ENCODE results near the gene DKC1. TPM values are rescaled to one million over a fixed set of nuclear protein-coding genes. Genes with fewer than 3 reads are reported as not detected.
A peak's percentile ranks its signal among the peaks of the same experiment; 100 is the strongest.

Gene DKC1
- polyA plus RNA-seq = 10 to 100 TPM; 22.3 to 43.0 TPM

DNA sequence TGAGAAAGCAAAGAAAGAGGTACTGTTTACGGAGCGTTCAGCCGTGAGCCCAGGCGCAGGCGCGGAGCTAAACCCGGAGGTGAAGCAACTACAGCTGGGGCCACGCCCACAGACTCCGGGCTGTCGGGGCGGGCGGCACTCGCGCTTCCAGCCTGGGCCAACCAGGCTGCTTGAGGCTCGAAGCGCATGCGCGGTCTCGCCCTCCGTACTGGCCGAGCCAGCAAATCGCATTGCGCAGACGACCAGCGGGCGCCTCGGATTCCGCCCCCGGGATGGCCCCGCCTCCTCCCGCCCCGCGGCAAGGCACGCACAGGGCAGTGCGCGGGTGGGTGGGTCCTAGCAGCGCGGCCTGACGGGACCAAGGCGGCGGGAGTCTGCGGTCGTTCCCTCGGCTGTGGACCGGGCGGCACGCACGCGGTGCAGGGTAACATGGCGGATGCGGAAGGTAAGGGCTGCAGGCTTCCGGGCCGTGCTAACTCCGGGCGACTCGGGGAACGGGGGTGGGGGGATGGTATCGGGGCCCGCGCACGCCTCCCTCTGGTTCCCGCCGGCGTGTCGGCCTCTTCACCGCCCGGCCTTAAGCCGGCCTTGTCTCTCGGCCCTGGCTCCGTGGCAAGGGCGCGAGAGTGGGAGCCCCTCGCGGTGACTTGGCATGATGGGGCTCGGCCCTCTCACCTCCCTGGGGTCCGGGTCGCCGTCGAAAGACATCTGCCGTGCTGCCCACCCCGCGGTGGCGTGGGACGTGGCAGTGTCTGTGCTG is at the start of gene DKC1:
DKC1 (plus strand) TSS at position 328 of the 760 bp plus-strand sequence; CDS start at position 430, 102 bp downstream.
- 0 to 33% methylated on average over 61 to 84 of the region's 84 CpGs for WGBS, 2 donors

DNA sequence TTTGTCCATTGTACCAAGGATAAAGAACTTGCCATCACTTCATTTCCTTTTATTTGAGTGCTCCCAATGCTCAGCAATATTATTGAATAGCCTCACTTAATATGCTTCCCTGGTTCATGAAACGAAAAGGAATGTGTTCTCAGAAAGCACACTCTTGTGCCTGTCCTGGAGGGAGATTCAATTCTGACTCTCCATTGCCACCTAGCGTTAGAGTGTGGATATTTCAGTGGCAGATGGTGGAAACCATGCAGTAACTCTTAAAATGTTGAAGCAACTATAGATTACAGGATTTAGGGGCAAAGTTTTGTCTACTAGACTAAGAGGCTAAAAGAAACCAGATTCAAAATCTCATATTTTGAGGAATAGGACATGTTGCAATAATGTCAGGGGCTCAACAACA is 47.7 kb upstream of the DKC1 start:
- Histone ChIP-seq H3K27ac (ENCODE audit: low read depth in 2 of 2, low read length in 1 of 2) (no peak overlapping the region), H3K4me1 (ENCODE audit: control insufficient read depth in 2 of 2, insufficient read depth in 2 of 2, low read length in 1 of 2) (no peaks in the 10 kb centered on the region), H3K27me3 (ENCODE audit: control insufficient read depth in 1 of 2, insufficient read depth in 2 of 2, low read length in 2 of 2) (peaks cover 0 to 2% of the 10 kb centered on the region in 2 donors), H3K9me3 (ENCODE audit: control insufficient read depth in 2 of 2, insufficient read depth in 1 of 2, low read depth in 1 of 2, low read length in 1 of 2) (no peaks in the 10 kb centered on the region), H3K4me3 (ENCODE audit: low read depth in 1 of 2, low read length in 2 of 2) (no peak overlapping the region), H3K36me3 (ENCODE audit: control insufficient read depth in 2 of 2, insufficient read depth in 2 of 2, low read length in 1 of 2) (no peaks in the 10 kb centered on the region)
- WGBS, 2 donors = 0 to 6% methylated on average over 2 of the region's 2 CpGs

More for the DNA sequence above, at the start of gene DKC1:
- Histone ChIP-seq H3K4me1 (ENCODE audit: control insufficient read depth in 2 of 2, insufficient read depth in 2 of 2, low read length in 1 of 2) (peaks cover 2 to 3% of the 10 kb centered on the region in 2 donors), H3K27me3 (ENCODE audit: control insufficient read depth in 1 of 2, insufficient read depth in 2 of 2, low read length in 2 of 2) (peaks cover 0 to 5% of the 10 kb centered on the region in 2 donors), H3K9me3 (ENCODE audit: control insufficient read depth in 2 of 2, insufficient read depth in 1 of 2, low read depth in 1 of 2, low read length in 1 of 2) (no peaks in the 10 kb centered on the region), H3K36me3 (ENCODE audit: control insufficient read depth in 2 of 2, insufficient read depth in 2 of 2, low read length in 1 of 2) (no peaks in the 10 kb centered on the region), H3K27ac (ENCODE audit: low read depth in 2 of 2, low read length in 1 of 2) (peak within 1 kb of the TSS; percentile 74 to 82), H3K4me3 (ENCODE audit: low read depth in 1 of 2, low read length in 2 of 2) (peak within 1 kb of the TSS; percentile 54 to 74)

DNA sequence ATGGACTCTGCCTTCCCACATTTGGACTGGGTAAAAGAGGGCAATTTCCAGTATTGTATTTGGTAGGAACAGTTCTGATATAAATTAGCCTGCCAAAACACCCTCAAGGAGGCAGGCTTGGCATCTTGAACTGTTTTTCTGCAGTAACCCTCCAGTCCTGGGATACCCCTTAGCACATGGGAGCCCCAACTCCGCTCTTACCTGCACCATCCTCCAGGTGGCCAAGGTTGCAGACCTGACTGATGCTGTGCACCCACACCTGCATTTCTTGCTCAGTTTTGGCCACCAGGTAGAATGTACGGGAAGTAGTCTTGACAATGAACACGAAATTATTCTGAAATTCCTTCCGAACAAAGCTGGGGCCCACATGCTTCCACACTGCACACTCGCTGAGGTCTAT is 46.8 kb upstream of the DKC1 start:
- Histone ChIP-seq H3K4me3 (ENCODE audit: low read depth in 1 of 2, low read length in 2 of 2) (no peak overlapping the region), H3K27ac (ENCODE audit: low read depth in 2 of 2, low read length in 1 of 2) (no peak overlapping the region), H3K27me3 (ENCODE audit: control insufficient read depth in 1 of 2, insufficient read depth in 2 of 2, low read length in 2 of 2) (no peaks in the 10 kb centered on the region), H3K9me3 (ENCODE audit: control insufficient read depth in 2 of 2, insufficient read depth in 1 of 2, low read depth in 1 of 2, low read length in 1 of 2) (no peaks in the 10 kb centered on the region), H3K4me1 (ENCODE audit: control insufficient read depth in 2 of 2, insufficient read depth in 2 of 2, low read length in 1 of 2) (no peaks in the 10 kb centered on the region), H3K36me3 (ENCODE audit: control insufficient read depth in 2 of 2, insufficient read depth in 2 of 2, low read length in 1 of 2) (no peaks in the 10 kb centered on the region)
- 84 to 89% methylated on average over 5 of the region's 5 CpGs for WGBS, 2 donors

DNA sequence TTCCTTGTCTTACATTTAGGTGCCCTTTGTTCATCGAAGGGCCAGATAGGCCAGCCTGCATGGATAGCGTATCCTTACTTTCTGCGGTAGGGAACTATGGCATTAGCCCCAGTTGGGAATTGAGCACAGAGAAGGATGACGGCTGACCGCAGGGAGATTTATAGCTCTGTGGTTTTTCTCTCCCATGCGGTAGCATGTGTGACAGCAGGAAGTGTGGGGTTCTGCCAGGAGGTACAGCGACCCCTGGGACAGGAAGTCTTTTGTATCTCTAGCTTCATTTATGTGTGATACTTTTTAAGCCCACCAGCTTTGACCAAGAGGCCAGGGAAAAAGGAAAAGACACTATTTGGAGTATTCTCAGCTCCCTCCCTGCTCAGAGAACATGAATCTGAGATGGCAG is 44.8 kb upstream of the DKC1 start:
- Histone ChIP-seq H3K9me3 (ENCODE audit: control insufficient read depth in 2 of 2, insufficient read depth in 1 of 2, low read depth in 1 of 2, low read length in 1 of 2) (no peaks in the 10 kb centered on the region), H3K27ac (ENCODE audit: low read depth in 2 of 2, low read length in 1 of 2) (no peak overlapping the region), H3K36me3 (ENCODE audit: control insufficient read depth in 2 of 2, insufficient read depth in 2 of 2, low read length in 1 of 2) (no peaks in the 10 kb centered on the region), H3K4me1 (ENCODE audit: control insufficient read depth in 2 of 2, insufficient read depth in 2 of 2, low read length in 1 of 2) (no peaks in the 10 kb centered on the region), H3K4me3 (ENCODE audit: low read depth in 1 of 2, low read length in 2 of 2) (no peak overlapping the region), H3K27me3 (ENCODE audit: control insufficient read depth in 1 of 2, insufficient read depth in 2 of 2, low read length in 2 of 2) (no peaks in the 10 kb centered on the region)
- WGBS, 2 donors = 53 to 55% methylated on average over 7 of the region's 7 CpGs

DNA sequence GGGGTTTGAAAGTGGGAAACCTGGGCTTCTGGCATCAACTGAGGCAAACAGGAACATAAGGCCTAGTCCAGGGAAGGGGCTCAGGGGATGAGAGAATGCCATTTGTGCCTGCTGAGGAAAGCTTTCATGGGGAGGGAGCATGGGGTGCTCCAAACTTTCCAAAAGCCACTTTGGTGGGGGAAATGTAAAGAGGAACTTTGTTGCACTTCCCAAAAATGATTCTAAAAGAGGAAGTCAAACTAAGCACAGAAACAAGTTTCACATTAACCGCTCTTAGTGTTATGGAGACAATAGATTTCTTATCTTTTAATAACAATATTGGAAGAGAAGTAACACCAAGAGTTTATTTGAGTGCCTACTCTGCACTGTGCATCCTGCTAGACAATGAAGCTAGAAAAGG is 44.0 kb upstream of the DKC1 start:
- 77 to 100% methylated on average over 1 of the region's 1 CpG for WGBS, 2 donors
- no peak overlapping the region for H3K4me3 ChIP-seq (ENCODE audit: low read depth in 1 of 2, low read length in 2 of 2)
- no peak overlapping the region for H3K27ac ChIP-seq (ENCODE audit: low read depth in 2 of 2, low read length in 1 of 2)
- no peaks in the 10 kb centered on the region for H3K36me3 ChIP-seq (ENCODE audit: control insufficient read depth in 2 of 2, insufficient read depth in 2 of 2, low read length in 1 of 2)
- H3K9me3 ChIP-seq (ENCODE audit: control insufficient read depth in 2 of 2, insufficient read depth in 1 of 2, low read depth in 1 of 2, low read length in 1 of 2) = no peaks in the 10 kb centered on the region
- H3K27me3 ChIP-seq (ENCODE audit: control insufficient read depth in 1 of 2, insufficient read depth in 2 of 2, low read length in 2 of 2) = no peaks in the 10 kb centered on the region
- H3K4me1 ChIP-seq (ENCODE audit: control insufficient read depth in 2 of 2, insufficient read depth in 2 of 2, low read length in 1 of 2) = no peaks in the 10 kb centered on the region

- H3K27ac ChIP-seq (ENCODE audit: low read depth in 2 of 2, low read length in 1 of 2) = no peak overlapping the region
- H3K4me1 ChIP-seq (ENCODE audit: control insufficient read depth in 2 of 2, insufficient read depth in 2 of 2, low read length in 1 of 2) = no peaks in the 10 kb centered on the region
- H3K27me3 ChIP-seq (ENCODE audit: control insufficient read depth in 1 of 2, insufficient read depth in 2 of 2, low read length in 2 of 2) = no peaks in the 10 kb centered on the region
- 56% methylated on average over 6 of the region's 6 CpGs for WGBS, 2 donors
- H3K9me3 ChIP-seq (ENCODE audit: control insufficient read depth in 2 of 2, insufficient read depth in 1 of 2, low read depth in 1 of 2, low read length in 1 of 2) = no peaks in the 10 kb centered on the region
- no peaks in the 10 kb centered on the region for H3K36me3 ChIP-seq (ENCODE audit: control insufficient read depth in 2 of 2, insufficient read depth in 2 of 2, low read length in 1 of 2)
- no peak overlapping the region for H3K4me3 ChIP-seq (ENCODE audit: low read depth in 1 of 2, low read length in 2 of 2)
Measured at GRCh38 chrX:154719132-154719675, 43.5 kb upstream of the DKC1 start.

DNA sequence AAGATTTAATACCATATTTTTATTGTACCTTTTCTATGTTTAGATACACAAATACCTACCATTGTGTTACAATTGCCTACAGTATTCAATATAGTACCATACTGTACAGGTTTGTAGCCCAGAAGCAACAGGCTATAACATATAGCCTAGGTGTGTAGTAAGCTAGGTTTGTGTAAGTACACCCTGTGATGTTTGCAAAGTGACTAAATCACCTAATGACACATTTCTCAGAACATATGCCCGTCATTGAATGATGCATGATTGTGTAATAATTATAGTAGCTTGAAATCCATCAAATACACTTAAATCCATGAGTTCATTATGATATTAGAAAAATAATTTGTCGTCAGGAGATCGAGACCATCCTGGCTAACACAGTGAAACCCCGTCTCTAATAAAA is 42.6 kb upstream of the DKC1 start:
- no peak overlapping the region for H3K27ac ChIP-seq (ENCODE audit: low read depth in 2 of 2, low read length in 1 of 2)
- 61 to 66% methylated on average over 4 of the region's 4 CpGs for WGBS, 2 donors
- no peak overlapping the region for H3K4me3 ChIP-seq (ENCODE audit: low read depth in 1 of 2, low read length in 2 of 2)

GRCh38 chrX:154721155-154721554 is 41.5 kb upstream of the DKC1 start:
- 92 to 99% methylated on average over 3 of the region's 3 CpGs for WGBS, 2 donors

More for the DNA sequence above, 42.6 kb upstream of the DKC1 start:
- no peaks in the 10 kb centered on the region for H3K27me3 ChIP-seq (ENCODE audit: control insufficient read depth in 1 of 2, insufficient read depth in 2 of 2, low read length in 2 of 2)
- no peaks in the 10 kb centered on the region for H3K36me3 ChIP-seq (ENCODE audit: control insufficient read depth in 2 of 2, insufficient read depth in 2 of 2, low read length in 1 of 2)
- H3K9me3 ChIP-seq (ENCODE audit: control insufficient read depth in 2 of 2, insufficient read depth in 1 of 2, low read depth in 1 of 2, low read length in 1 of 2) = no peaks in the 10 kb centered on the region
- H3K4me1 ChIP-seq (ENCODE audit: control insufficient read depth in 2 of 2, insufficient read depth in 2 of 2, low read length in 1 of 2) = no peaks in the 10 kb centered on the region

GRCh38 chrX:154724993-154725756 is 37.5 kb upstream of the DKC1 start:
- WGBS, 2 donors = 85 to 92% methylated on average over 2 of the region's 2 CpGs
- Histone ChIP-seq H3K36me3 (ENCODE audit: control insufficient read depth in 2 of 2, insufficient read depth in 2 of 2, low read length in 1 of 2) (no peaks in the 10 kb centered on the region), H3K9me3 (ENCODE audit: control insufficient read depth in 2 of 2, insufficient read depth in 1 of 2, low read depth in 1 of 2, low read length in 1 of 2) (no peaks in the 10 kb centered on the region), H3K27me3 (ENCODE audit: control insufficient read depth in 1 of 2, insufficient read depth in 2 of 2, low read length in 2 of 2) (no peaks in the 10 kb centered on the region), H3K4me1 (ENCODE audit: control insufficient read depth in 2 of 2, insufficient read depth in 2 of 2, low read length in 1 of 2) (peaks cover 0 to 2% of the 10 kb centered on the region in 2 donors), H3K4me3 (ENCODE audit: low read depth in 1 of 2, low read length in 2 of 2) (no peak overlapping the region), H3K27ac (ENCODE audit: low read depth in 2 of 2, low read length in 1 of 2) (no peak overlapping the region)

More at GRCh38 chrX:154721155-154721554, 41.5 kb upstream of the DKC1 start:
- Histone ChIP-seq H3K4me1 (ENCODE audit: control insufficient read depth in 2 of 2, insufficient read depth in 2 of 2, low read length in 1 of 2) (no peaks in the 10 kb centered on the region), H3K9me3 (ENCODE audit: control insufficient read depth in 2 of 2, insufficient read depth in 1 of 2, low read depth in 1 of 2, low read length in 1 of 2) (no peaks in the 10 kb centered on the region), H3K27ac (ENCODE audit: low read depth in 2 of 2, low read length in 1 of 2) (no peak overlapping the region), H3K36me3 (ENCODE audit: control insufficient read depth in 2 of 2, insufficient read depth in 2 of 2, low read length in 1 of 2) (no peaks in the 10 kb centered on the region), H3K4me3 (ENCODE audit: low read depth in 1 of 2, low read length in 2 of 2) (no peak overlapping the region), H3K27me3 (ENCODE audit: control insufficient read depth in 1 of 2, insufficient read depth in 2 of 2, low read length in 2 of 2) (no peaks in the 10 kb centered on the region)
